Inflammatory macrophage (primary cell): ENCODE measurements around the gene MACF1.
A peak's percentile ranks its signal among the peaks of the same experiment; 100 is the strongest.

Experiments
- DNase-seq, 2 donors: peaks; one replicate each; pipeline ENCODE4 v3.0.0-alpha.2; 2020 to 2022

Gene MACF1

GRCh38 chr1:39398278-39399021 is 194.0 kb downstream of the MACF1 start:
- DNase-seq, result peak; percentile 93 to 94

- no peak for DNase-seq
Measured at GRCh38 chr1:39401106-39401505, 196.6 kb downstream of the MACF1 start.

- DNase-seq, result no peak
Measured at GRCh38 chr1:39404876-39405275, 200.4 kb downstream of the MACF1 start.

GRCh38 chr1:39405358-39405757 is 200.9 kb downstream of the MACF1 start:
- DNase-seq, result no peak

GRCh38 chr1:39406533-39407450 is 202.3 kb downstream of the MACF1 start:
- DNase-seq, result no peak

- peak in 1 of 2 donors; percentile 40 for DNase-seq
Measured at GRCh38 chr1:39407510-39407895, 203.0 kb downstream of the MACF1 start.

GRCh38 chr1:39407896-39408640 is 203.6 kb downstream of the MACF1 start:
- no peak for DNase-seq

GRCh38 chr1:39408641-39409054 is 204.2 kb downstream of the MACF1 start:
- DNase-seq, result peak; percentile 82

- DNase-seq, result peak in 1 of 2 donors; percentile 36
Measured at GRCh38 chr1:39409055-39409816, 204.7 kb downstream of the MACF1 start.

- DNase-seq, result peak; percentile 48 to 53
Measured at GRCh38 chr1:39410915-39411436, 206.5 kb downstream of the MACF1 start.

- no peak for DNase-seq
Measured at GRCh38 chr1:39411526-39412478, 207.3 kb downstream of the MACF1 start.

- DNase-seq, result no peak
Measured at GRCh38 chr1:39412892-39413291, 208.4 kb downstream of the MACF1 start.

GRCh38 chr1:39413902-39414528 is 209.5 kb downstream of the MACF1 start:
- no peak for DNase-seq

- no peak for DNase-seq
Measured at GRCh38 chr1:39415553-39415952, 211.1 kb downstream of the MACF1 start.

- DNase-seq, result no peak
Measured at GRCh38 chr1:39416609-39417008, 212.1 kb downstream of the MACF1 start.

GRCh38 chr1:39418236-39418635 is 213.7 kb downstream of the MACF1 start:
- DNase-seq, result no peak

GRCh38 chr1:39420493-39420892 is 216.0 kb downstream of the MACF1 start:
- no peak for DNase-seq

GRCh38 chr1:39422614-39423013 is 218.1 kb downstream of the MACF1 start:
- DNase-seq, result no peak

- DNase-seq, result no peak
Measured at GRCh38 chr1:39425151-39425550, 220.7 kb downstream of the MACF1 start.

- no peak for DNase-seq
Measured at GRCh38 chr1:39425634-39426033, 221.1 kb downstream of the MACF1 start.
